CD4-positive, alpha-beta T cell treated with Interleukin-15 for 4 hours (primary cell): Measurements from ENCODE around the gene HOXA11.
A peak's percentile ranks its signal among the peaks of the same experiment; 100 is the strongest.

Experiments
- DNase-seq: peaks from one replicate; pipeline ENCODE4 v3.0.0-alpha.2; 2020; ENCODE audit warnings: low spot score

The HOXA11 gene

GRCh38 chr7:27185013-27185853 is at the start of gene HOXA11:
Gene HOXA11, minus strand, starts transcription at chr7:27185232. Its CDS starts 88 bp downstream, at chr7:27185144.
- DNase-seq = no peak

DNA sequence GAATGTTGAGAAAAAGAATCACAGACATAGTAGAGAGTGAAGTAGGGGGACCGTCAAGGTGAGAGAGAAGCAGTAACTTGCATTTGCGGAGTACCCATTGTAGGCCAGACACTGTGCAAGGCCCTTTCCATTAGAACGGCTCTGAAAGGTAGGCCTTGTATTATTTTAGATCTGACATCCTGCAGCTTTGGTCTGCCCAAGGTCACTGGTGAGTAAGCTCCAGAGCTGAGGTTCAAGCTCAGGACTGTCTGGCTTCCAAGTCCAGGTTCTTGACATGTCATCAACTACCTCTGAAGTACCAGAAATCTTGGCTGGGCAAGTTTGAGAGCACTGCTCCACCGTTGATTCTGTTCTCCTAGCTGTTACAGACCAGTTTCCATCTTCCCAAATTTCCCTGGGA is 44.4 kb upstream of the HOXA11 start:
- DNase-seq = no peak

DNA sequence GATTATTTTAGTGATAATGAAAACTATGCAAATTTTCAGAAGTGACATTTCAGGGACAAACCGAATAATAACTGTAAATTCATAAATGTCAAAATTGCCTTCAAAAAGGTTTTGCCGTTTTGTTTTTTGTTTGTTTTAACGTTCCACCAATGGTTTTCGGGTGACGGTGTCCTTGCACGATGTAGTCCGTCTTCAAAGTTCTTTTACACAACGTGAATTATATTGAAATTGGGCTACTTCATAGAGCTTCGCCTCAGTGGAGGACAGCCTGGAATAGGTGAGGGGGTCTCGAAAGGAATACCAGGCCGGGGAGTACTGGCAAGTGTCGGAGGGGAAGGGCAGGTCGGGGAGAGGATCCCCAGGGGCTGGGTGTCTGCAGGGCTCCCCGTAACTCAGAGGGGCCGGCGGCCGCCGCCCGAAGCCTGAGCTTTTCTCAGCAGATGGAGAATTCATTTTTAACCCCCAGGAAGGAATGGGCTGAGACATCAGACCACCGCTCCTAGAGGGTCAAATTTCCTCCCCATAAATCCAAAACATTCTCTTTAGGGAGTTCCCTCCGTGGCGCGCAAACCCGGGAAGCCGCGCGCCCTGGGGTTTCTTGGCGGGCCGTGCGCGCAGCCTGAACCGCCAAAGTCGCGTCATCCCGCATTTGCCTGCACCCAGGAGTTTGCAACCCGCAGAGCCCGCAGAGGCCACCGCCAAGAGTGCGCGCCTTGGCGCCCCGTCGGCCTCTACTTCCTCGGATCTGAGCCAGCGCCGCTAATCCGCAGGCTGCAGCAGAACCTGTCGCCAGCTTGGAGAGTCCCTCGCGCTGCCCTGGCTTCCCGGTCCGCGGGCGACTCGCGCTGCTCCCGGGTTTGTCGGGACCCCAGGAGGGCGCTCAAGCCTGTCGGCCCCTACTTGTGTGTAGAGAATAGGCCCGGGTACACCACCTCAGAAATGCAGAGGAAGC is 40.2 kb upstream of the HOXA11 start:
- DNase-seq = no peak

DNA sequence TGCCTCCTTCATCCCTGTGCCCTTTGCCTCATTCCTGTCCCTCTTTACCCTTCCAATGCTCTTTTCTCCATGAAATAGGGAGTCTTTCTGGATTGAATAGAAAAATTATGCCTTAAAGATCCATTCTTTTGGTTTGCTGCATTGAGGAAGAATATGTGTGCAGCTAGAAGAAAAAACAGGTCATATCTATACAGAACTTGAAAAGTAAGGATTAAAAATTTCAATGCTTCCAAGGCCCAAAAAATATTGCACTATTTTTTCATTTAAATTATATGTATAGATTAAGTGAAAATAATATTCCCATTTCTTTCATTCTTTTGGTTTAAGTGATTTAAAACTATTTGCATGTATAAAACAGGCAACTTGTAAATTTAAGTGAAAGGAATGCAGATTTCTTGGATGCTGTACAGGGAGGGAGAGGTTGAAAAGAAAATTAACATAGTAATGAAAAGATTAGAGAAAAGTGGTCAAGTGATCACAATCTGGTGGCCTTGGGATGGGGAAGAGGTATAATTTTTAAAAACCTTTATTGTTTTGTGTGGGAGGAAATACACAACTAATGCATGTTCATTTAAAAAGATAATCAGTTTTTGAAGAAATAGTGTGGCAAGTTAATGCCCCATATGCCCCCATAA is 39.0 kb upstream of the HOXA11 start:
- DNase-seq = no peak

GRCh38 chr7:27221201-27221797 is 36.3 kb upstream of the HOXA11 start:
- no peak for DNase-seq

DNA sequence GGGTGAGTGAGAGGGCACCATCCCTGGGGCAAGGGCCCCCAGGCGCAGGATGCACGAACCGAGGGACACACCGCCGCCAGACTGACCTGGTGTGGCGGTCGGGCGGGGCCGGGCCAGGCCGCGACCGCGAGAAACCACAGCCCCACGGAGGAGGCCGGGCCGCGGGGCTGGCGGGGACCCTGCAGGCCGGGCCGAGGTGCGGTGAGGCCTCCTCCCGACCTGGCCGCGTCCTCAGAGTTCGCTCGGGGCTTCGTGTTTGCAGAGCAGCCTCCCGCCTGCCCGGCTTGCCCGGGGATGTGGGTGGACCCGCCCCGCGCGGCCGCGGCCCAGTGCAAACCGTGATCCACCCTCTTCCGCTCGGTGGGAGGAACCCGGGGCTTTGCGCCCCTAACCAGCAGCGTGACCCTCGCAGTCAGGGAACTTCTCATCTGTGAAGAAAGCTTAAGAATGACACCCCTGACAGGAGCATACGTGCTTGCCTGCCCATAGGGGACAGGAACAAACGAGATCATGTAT is 35.5 kb upstream of the HOXA11 start:
- no peak for DNase-seq

DNA sequence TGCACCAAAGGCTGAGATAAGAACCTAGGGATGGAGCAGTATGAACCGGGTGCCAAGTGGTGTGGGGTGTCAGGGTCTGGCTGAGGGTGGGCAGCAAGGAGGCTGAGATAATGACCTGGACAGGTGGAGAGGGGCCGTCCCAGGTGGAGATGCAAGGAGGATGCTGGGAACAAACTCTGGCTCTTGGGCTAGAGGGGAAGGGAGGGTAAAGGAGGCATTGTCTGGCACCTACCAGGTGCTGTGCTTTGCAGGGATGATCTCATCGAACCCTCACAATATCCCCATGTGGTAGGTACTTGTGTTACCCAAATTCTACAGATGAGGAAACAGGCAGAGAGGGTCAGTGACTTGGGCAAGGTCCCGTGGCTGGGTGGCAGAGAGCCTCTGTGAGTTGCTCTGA is 34.8 kb upstream of the HOXA11 start:
- DNase-seq = no peak

DNA sequence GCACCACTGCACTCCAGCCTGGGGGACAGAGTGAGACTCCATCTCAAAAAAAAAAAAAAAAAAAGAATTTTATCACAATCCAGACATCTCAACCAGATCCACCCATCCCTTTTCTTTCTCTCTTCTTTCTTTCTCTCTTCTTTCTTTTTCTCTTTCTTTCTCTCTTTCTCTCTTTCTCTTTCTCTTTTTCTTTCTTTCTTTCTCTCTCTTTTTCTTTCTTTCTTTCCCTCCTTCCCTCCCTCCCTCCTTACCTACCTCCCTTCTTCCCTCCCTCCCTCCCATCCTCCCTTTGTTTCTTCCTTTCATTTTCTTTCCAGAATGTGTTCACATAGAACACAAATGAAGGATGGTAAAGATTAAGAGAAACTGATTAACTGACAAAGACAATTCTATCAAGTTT is 32.9 kb upstream of the HOXA11 start:
- DNase-seq = no peak

DNA sequence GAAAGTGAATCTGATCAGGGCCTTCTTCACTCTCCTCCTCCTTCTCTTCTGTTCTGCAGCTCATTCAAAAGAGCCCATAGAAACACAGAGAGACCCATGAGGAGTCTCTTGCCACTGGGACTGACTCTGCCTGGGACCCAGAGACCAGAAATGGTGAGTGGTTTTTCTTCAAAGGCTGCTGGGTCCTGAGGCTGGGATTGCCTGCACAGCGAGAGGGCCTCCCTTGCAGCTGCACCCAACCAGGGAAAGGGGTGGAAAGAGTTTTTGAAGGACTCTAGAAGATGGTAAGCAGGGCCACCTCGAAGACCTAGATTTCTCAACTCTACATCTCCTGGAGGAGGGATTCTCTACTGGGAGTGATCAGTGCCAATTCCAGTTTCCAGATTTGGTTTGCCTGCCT is 30.3 kb upstream of the HOXA11 start:
- DNase-seq = no peak

DNA sequence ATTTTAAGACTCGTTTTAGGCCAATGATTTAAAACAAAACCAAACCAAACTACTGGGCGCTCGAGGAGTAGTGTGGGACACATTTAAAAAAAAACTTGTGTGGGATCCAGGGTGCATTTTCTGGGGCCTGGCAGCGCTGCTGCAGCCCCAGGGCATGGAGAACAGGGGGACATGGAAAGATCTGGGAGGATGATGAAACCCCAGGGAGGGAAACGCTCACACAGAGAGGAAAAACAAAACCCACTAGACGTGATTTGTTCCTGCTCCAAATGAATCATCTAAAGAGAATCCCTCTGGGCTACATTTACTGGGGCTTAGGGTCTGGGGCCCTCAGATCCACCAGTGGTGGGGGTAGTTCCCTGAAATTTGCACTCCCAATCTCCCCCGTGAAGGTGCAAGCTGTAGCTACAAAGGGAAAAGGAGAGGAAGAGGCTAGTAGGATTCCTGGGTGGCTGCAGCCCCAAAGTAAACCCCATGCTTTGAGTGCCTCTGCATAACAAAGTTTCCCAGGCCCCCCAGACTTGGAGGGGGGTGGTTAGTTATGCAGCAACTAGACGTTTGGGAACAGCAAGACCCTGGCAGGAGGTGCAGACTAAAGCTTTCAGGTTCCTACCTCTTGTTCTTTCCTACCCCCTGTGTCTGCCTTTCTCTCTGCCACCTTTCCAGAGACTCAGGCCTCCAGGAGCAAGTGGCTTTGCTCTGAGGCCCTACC is 29.4 kb upstream of the HOXA11 start:
- no peak for DNase-seq

DNA sequence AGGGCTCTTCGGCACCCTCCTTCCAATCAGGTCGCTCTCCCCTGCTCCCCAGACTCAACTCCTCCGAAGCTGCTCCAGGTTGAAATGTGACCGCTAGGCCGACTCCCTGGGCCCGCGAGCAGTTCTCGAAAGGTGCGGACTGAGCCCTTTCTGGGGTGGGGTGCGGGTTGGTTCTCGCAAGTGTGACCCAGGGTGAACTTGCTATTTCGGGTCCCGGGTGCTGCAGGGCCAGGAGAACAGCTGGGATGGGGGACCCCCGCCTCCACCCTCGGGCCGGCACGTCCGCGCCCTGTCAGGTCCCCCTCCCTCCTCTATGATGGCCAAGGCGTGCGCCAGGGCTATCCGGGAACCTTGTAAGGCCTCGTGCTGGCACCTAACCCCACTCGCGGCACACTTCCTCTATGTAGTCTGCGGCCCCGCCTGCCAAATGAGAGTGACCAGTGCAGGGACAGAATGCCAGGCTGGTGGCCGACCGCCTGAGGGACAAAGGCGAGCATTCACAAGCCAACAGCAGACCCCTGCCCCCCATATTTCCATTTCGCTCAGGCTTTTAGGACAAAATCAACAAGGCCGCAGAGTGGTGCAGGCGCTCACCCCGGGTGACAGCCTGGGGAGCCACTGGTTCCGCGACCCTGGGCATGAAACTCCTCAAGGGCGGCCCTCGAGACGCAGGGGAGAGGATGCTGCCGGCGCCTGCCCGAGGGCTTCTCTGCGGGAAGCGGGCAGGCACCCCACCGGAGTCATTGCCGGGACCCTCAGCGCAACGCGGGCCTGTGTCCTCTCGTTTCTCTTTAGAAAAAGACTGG is 28.6 kb upstream of the HOXA11 start:
- no peak for DNase-seq

- DNase-seq = no peak
Observed at GRCh38 chr7:27212497-27213432, 27.7 kb upstream of the HOXA11 start.

DNA sequence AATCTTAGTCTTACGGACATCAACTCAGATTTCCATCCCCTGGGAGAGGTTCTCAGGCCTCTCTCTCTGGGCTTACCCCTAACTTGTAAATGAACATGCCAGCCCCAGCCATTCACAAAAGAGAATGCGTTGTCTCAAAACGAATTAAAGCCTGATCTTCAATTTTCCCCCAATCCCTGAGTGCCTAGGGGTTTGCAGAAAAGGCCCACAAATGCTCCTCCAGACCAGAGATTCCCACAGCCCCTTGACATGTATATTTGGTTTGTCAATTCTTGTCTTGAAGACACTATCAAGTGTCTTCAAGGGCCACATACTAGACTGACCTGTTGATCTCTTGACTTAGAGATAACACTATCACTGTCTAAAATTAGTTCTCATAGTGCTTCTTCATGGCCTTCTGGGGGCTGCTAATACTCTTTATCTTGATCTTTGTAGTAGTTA is 26.8 kb upstream of the HOXA11 start:
- DNase-seq = no peak

- no peak for DNase-seq
Observed at GRCh38 chr7:27211084-27211446, 26.0 kb upstream of the HOXA11 start.

- peak; percentile 22 for DNase-seq
Observed at GRCh38 chr7:27210441-27211083, 25.5 kb upstream of the HOXA11 start.

- DNase-seq = no peak
Observed at GRCh38 chr7:27209933-27210440, 25.0 kb upstream of the HOXA11 start.

DNA sequence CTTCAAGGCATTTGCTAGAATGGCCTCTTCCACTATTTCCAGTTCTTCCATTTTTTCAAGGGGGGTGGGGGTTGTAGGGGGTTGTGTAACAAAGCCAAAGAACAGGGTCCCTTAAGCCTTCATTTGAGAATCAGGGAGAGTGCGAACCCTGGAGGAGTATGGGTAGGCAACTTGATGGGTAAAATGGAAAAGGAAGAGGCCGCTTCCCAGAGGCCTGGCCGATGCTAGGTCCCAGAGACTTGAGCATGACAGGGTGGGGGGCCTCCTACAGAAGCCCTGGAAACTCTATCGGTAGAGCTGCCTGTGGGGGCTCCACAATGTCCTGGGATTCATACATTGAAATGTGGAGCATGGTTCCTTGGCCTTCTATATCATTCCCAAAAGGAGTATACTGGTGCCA is 24.0 kb upstream of the HOXA11 start:
- no peak for DNase-seq

- DNase-seq = no peak
Observed at GRCh38 chr7:27207348-27207985, 22.4 kb upstream of the HOXA11 start.
